Measurements from ENCODE around the gene ARMC5.

GRCh38 chr16:31412750-31413149 is 46.6 kb upstream of the ARMC5 start:
- no peak for TF ChIP-seq EZH2 (IDR thresholded peaks at IDR 0.05)
- TF ChIP-seq POLR2AphosphoS5 (IDR thresholded peaks at IDR 0.05; ENCODE audit: borderline replicate concordance, low read depth, low read length): no peak
- no peak for TF ChIP-seq FOXP2 (optimal IDR thresholded peaks at IDR 0.05; ENCODE audit: control extremely low read depth, extremely low read length, insufficient read depth)

Measured in SK-N-MC (cell line).